HG03159 (cell line): ENCODE measurements around the gene KAZN.

Source experiments
- ATAC-seq: cut with Tn5 transposase; IDR thresholded peaks from one replicate; pipeline ENCODE4 v1.9.1; 2021; ENCODE audit warnings: mild to moderate bottlenecking, moderate library complexity; ENCODE audit not compliant: unreplicated experiment

KAZN gene

GRCh38 chr1:14639291-14640050, 41.0 kb downstream of the KAZN start:
- no peak for ATAC-seq

GRCh38 chr1:14642712-14643111, 44.2 kb downstream of the KAZN start:
- no peak for ATAC-seq

GRCh38 chr1:14646973-14647372, 48.5 kb downstream of the KAZN start:
- no peak for ATAC-seq

- ATAC-seq: no peak
Observed at GRCh38 chr1:14647777-14648176, 49.3 kb downstream of the KAZN start.

- ATAC-seq: no peak
Observed at GRCh38 chr1:14648391-14648790, 49.9 kb downstream of the KAZN start.

GRCh38 chr1:14648896-14649855, 50.7 kb downstream of the KAZN start:
- ATAC-seq: no peak

- ATAC-seq: no peak
Observed at GRCh38 chr1:14649976-14650375, 51.5 kb downstream of the KAZN start.

GRCh38 chr1:14650951-14651350, 52.5 kb downstream of the KAZN start:
- ATAC-seq: no peak

GRCh38 chr1:14652840-14653239, 54.4 kb downstream of the KAZN start:
- ATAC-seq: no peak

- ATAC-seq: no peak
Observed at GRCh38 chr1:14653461-14653960, 55.0 kb downstream of the KAZN start.

- ATAC-seq: no peak
Observed at GRCh38 chr1:14654554-14654953, 56.1 kb downstream of the KAZN start.

- ATAC-seq: no peak
Observed at GRCh38 chr1:14655385-14655784, 56.9 kb downstream of the KAZN start.

GRCh38 chr1:14656384-14656937, 58.0 kb downstream of the KAZN start:
- ATAC-seq: no peak

- no peak for ATAC-seq
Observed at GRCh38 chr1:14658642-14659041, 60.2 kb downstream of the KAZN start.

GRCh38 chr1:14659913-14660312, 61.4 kb downstream of the KAZN start:
- no peak for ATAC-seq

GRCh38 chr1:14660801-14661200, 62.3 kb downstream of the KAZN start:
- no peak for ATAC-seq

- ATAC-seq: no peak
Observed at GRCh38 chr1:14661222-14661621, 62.7 kb downstream of the KAZN start.

GRCh38 chr1:14662116-14662515, 63.6 kb downstream of the KAZN start:
- no peak for ATAC-seq

GRCh38 chr1:14663773-14664172, 65.3 kb downstream of the KAZN start:
- no peak for ATAC-seq

- no peak for ATAC-seq
Observed at GRCh38 chr1:14666373-14666772, 67.9 kb downstream of the KAZN start.

GRCh38 chr1:14666962-14667650, 68.6 kb downstream of the KAZN start:
- no peak for ATAC-seq
